Myometrial cell (primary cell): ENCODE data around the gene DDX43. TPM values are rescaled to one million over a fixed set of nuclear protein-coding genes. Genes with fewer than 3 reads are reported as not detected.

ENCODE experiments used
- total RNA-seq: library from RNA; depleted of rRNA; stranded (reverse); fragments of >200 nt; gene quantifications from 2 replicates; pipeline ENCODE4 v1.2.3, GENCODE V29; 2015

The DDX43 gene
- 0.58 TPM in 1 of 2 replicates, not detected in the other for total RNA-seq

DNA sequence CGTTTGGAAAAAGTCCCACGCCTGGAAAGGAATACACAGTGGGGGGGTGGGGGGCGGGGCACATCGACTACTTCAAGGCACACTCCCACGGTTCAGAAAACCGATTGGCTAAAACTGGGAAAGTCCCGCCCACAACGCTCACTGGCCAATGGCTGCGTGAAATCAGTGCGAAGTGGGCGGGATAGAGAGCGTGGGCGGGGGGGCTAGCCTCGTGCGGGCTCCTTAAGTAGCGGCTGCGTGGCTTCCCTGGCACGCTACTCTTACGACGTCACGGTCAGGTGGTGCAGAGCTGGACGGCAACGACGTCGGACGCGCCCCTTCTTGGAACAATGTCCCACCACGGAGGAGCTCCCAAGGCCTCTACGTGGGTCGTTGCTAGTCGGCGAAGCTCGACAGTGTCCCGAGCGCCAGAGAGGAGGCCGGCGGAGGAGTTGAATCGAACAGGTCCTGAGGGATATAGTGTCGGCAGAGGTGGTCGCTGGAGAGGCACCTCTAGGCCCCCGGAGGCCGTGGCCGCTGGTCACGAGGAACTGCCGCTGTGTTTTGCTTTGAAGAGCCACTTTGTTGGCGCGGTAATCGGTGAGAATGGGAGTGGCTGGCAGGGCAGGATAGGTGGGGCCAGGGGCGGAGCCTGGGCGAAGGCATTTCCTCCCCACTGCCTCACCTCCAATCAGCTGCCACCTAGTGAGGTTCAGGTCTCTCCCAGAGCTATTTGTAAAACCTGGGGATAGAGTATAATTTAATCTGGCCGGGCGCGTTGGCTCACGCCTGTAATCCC, at the start of gene DDX43:
DDX43 (plus strand) TSS at position 252 of the 778 bp plus-strand sequence; CDS start at position 330, 78 bp downstream.

GRCh38 chr6:73353636-73354593, 40.7 kb upstream of the DDX43 start, which contains the start of gene DPPA5:
Gene DPPA5 (minus strand): TSS chr6:73354276. CDS start chr6:73354225, 51 bp downstream.

GRCh38 chr6:73362358-73362757, 32.3 kb upstream of the DDX43 start, which contains the start of gene KHDC3L:
Gene KHDC3L (plus strand): TSS chr6:73362658. CDS start chr6:73362730, 72 bp downstream.

DNA sequence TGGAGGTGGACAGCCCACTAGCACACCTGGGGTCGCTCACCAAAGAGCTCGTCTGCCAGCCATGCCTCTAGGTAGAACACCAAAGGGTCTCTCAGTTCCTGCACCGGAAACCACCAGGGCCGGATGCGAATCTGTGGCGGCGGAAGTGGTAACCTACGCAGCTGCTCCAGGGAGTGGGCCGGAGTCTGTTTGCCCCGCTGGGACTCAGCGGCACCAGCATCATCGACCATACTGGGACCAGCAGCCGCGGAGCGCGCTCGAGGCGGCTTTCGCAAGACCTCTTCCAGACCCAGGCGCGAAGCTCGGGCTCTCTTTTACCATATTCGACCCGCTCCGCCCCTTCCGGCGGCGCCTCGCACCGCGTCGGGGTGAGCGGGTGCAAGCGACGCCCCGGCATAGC, 25.1 kb upstream of the DDX43 start, which contains the start of gene OOEP:
OOEP (minus strand) TSS at position 335 of the 400 bp plus-strand sequence; CDS start at position 230, 105 bp downstream.

GRCh38 chr6:73452107-73452461, 57.5 kb downstream of the DDX43 start, which contains the start of gene CGAS:
Gene CGAS (minus strand): TSS chr6:73452297. CDS start chr6:73452181, 116 bp downstream.

DNA sequence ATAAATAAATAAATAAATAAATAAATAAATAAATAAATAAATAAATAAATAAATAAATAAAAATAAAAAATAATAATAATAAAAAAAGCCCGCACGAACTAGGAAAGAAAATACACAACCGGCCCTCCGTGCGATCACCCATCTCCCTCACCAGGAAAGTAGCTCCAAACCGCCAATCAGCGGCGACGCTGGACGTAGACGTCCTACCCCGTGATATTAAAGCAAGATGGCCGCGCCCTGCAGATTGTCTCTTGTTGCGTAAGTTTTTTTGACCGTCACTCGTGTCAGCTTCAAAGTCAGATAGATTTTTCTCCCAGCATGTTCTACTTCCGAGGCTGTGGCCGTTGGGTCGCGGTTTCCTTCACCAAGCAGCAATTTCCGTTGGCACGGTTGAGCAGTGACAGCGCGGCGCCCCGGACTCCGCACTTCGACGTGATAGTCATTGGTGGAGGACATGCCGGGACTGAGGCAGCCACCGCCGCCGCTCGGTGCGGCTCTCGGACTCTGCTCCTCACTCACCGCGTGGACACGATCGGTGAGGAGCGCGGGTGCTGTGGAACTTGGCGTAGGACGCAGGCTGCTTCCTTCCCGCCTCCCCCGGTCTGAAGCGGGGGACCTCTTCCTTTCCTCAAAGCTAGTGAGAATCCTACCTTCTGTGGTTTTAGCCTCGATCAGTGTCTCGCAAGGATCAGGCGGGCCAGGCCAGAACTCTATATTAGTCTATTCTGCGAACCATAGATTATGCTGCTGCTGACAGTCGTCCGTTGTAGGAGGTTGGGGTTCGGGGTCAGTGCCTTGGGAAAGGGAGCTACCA, 67.1 kb downstream of the DDX43 start, which contains the start of gene MTO1:
MTO1 (plus strand) TSS at position 201 of the 814 bp plus-strand sequence; CDS start at position 319, 118 bp downstream.

Other genes with a start within 250 kb of the DDX43 start
- gene KHDC1L, start 169.3 kb upstream of the DDX43 start, total RNA-seq, result not detected in 2 replicates
- gene KHDC1, start 131.6 kb upstream of the DDX43 start, total RNA-seq, result 3.2 and 6.1 TPM in 2 replicates
- not detected in 2 replicates for gene DPPA5, start 40.6 kb upstream of the DDX43 start, total RNA-seq
- not detected in 2 replicates for gene KHDC3L, start 32.2 kb upstream of the DDX43 start, total RNA-seq
- gene OOEP, start 24.9 kb upstream of the DDX43 start, total RNA-seq, result not detected in 2 replicates
- gene CGAS, start 57.5 kb downstream of the DDX43 start, total RNA-seq, result 4.3 and 5.5 TPM in 2 replicates
- gene MTO1, start 66.9 kb downstream of the DDX43 start, total RNA-seq, result 31.5 and 38.1 TPM in 2 replicates
- gene EEF1A1, start 126.2 kb downstream of the DDX43 start, total RNA-seq, result 13,126 and 13,285 TPM in 2 replicates